ENCODE results near the gene RTEL1.
"Not testable (repeated sequence)": the region's sequence is repeated elsewhere in the genome, so short reads cannot be mapped to it uniquely, and the experiment has no call there.

The RTEL1 gene

DNA sequence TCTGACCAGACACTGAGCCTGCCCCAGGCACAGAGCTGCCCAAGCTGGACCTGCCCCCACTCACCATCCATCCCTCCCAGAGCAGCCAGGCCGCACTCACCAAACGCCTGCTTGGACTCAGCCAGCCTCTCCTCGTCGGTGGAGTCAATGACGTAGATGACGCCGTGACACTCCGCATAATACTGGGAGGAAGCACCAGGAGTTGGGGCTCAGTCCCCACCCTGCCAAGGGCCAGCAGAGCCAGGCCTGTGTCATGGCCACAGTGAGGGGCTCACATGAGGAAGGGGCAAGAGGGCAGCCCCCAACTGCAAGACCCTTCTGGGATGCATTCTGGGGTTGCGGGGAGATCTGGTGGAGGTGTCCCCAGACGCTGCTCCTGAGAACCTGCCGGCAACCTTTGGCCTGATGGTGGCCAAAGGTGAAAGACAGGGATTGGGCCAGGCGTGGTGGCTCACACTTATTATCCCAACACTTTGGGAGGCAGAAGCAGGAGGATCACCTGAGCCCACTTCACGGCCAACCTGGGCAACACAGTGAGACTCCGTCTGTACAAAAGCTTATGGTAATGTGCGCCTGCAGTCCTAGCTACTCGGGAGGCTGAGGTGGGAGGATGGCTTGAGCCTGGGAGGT lies 44.0 kb downstream of the RTEL1 start:
- no peak for DNase-seq

DNA sequence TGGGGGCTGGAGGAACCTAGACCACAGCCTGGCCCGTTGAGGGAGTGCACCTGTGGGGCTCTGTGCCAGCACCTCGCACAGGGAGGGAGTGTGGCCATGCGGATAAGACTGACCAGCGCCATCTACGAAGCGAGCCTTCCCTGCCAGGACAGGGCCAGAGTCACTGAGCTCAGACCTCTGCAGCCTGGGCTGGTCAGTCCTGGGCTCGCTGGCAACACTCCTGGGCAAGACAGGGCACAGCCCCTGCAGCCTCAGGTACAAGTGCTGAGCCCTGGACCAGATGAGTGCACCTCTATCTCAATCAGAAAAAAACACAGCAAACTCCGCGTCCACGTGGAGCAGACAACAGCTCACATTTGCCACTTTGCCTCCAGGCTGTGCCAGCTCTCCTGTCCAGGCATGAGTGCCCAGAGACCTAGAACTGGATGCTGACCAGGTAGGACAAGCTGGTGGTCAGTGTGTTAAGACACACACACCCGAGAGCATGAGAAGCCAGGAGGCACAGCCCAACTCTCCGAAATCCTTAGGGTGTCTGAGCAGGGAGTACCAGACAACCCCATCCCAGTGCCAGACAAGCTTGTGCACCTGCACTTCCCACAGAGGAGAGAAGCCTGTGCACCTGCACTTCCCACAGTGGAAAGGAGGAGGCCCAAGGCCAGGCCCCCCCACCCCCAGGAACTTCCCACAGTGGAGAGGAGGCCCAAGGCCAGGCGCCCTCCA lies 44.8 kb downstream of the RTEL1 start:
- no peak for DNase-seq

DNA sequence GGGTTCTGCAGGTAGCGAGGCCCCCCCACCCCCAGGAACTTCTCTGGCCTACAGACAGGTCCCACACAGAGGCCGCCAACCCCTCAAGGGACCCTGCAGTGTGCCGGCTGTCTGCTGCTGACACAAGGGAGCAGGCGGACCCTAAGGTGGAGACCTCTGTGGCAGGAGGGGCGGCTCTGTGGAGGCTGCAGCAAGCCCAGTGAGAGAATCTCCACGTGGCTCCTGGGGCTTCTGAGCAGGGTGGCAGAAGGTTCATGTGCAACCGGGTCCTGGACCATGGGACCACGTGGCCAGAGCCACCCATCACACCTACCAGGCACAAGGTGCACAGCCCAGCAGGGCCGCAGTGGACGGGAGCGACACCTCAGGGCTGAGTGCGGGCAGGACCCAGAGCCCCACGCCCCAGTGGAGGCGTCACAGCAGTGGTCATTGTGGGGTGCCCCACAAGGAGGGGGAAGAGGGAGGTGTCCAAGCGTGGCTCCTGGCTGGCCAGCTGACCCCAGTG lies 45.4 kb downstream of the RTEL1 start:
- DNase-seq = peak; percentile 29

DNA sequence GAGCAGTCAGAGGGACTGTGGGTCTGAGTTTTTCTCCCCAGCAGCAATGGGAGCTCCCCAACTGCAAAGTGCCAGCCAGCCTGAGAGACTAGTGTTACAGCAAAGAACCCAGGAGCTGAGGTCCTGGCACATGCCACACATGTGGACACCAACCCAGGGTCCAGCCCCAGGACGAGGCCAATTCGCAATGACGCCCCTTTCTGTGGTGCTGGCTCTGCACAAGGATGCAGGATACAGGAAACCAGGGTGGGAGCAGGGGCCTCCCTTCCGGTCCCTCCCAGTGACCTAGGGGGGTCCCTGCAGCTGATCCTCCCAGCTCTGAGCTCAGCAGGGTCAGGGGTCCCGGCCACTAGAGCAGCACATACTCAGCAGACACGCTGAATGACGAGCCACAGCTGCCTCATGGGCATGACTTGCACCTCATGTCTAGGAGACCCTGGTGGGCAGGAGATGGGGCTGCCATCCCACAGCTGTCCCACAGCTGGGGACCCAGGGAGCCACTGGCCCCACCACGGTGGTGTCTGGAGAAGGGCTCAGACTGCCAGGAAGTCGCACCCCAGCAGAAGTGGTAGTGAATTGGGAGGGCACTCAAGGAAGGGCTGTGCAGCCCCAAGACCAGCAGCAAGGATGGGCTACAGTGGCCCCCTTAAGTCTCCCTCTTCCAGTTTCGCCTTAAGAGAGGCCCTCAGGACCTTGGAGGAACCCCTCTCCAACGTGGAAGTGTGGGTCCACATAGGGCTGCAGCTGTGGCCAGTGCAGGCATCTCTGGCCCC lies 46.0 kb downstream of the RTEL1 start:
- no peak for DNase-seq

DNA sequence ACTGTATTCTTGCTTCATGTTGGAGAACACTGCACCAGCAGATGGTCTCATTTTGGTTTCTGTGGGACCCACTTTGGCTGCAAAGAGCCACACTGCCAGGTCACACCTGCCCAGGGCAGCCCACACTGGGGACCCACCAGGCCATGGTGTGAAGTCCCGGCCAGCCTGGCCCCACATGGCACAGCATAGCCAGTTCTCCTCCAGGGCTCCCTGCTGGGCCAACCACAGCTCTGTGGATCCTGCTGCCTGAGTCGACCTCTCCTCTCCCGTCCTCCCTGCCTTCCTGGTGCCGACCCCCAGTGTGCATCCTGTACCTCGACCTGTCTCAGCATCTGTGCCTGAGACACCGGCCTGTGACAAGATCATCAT lies 46.6 kb downstream of the RTEL1 start:
- DNase-seq = peak; percentile 29

DNA sequence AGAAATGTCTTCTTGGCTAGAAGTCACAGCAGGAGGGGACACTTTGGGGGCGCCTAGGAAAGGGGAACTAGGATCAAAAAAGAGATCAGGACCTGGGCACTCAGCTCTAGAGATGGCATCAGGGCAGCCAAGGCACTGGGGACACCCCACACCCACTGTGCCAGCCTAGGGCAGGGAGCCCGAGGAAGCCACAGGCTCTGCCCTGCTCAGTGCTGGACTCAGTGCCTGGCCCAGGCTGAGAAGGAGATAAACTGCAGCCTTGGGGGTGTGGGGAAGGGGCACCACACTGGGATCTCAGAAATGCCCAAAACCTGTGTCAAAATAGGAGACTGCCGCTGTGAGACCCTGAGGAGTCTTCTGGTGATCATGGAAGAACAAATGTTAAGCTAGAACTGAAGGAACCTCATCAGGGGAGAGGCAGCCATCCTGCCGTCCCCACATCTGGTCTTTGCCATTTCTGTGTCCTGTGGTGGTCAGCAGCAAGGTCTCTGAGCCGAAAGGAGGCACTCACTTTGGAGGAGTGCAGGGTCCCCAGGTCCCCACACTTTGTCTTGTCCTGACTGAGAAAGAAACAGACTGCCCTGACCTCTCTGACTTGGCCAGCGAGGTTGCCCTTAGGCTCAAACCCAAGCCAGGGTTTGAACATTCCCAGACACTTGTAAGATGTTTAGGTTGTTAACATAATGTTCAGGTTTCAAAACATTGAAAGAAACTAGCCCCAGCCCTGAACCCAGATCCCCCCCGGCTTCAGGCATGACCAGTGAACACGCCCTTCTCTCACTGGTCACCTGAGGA lies 47.3 kb downstream of the RTEL1 start:
- DNase-seq = no peak

DNA sequence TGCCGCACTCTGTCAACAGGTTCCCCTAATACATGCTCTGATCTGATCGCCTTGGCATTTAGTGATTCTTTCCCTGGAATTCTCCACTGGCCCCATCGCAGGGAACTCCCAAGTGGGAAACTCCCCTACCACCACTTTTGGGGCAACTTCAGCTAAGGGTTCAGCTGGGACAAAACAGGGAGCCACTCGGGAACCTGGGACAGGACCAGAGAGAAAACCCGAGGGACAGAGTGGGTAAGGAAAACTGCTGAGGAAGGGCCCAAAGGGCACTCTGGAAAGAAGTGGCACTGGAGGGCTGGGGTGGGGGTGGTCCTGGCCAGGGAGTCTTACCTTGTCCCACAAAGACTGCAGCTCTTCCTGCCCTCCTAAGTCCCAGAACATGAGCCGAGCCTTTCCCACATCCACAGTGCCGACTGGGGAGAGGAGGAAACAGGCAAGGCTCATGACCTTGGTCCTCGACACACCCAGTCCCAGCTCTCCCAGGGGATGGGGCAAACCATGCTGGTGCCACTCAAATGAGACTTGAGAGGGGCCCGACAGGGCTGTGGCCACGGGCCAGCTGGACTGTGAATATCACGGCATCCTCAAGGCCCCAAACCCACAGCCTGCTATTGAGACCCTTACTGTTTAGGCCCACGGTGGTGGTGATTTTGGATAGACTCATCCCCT lies 48.0 kb downstream of the RTEL1 start:
- DNase-seq = no peak

DNA sequence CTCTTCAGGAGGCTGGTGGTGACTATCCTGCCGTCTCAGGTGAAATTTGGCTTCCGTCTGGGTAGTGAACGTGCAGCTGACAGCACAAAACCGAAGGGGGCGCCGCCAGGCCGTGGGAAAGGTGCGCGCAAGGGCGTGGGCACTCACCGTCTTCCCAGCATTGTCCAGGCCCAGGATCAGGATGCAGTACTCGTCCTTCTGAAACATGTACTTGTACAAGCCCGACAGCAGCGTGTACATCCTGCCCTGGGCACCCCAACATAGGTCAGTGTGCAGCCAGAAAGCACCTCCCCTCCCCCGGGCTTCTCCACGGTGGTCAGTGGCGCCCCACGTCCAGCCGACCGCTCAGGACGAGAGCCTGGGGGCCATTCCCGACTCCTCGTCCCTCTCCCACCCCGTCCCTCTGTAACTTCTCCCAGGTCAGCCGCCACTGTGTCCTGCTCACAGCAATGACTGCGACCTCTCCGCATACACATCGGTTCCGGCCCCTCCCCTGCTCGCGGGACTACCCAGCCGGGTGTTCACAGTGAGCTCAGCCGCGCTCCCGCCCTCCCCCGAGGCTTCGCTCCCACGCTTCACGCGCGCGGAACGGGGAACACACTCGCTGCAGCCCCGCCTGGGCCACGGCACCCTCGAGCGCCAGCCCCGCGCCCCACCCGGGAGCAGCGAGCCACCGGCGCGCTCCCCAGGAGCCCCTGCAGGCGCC lies 48.9 kb downstream of the RTEL1 start:
- peak; percentile 62 for DNase-seq

DNA sequence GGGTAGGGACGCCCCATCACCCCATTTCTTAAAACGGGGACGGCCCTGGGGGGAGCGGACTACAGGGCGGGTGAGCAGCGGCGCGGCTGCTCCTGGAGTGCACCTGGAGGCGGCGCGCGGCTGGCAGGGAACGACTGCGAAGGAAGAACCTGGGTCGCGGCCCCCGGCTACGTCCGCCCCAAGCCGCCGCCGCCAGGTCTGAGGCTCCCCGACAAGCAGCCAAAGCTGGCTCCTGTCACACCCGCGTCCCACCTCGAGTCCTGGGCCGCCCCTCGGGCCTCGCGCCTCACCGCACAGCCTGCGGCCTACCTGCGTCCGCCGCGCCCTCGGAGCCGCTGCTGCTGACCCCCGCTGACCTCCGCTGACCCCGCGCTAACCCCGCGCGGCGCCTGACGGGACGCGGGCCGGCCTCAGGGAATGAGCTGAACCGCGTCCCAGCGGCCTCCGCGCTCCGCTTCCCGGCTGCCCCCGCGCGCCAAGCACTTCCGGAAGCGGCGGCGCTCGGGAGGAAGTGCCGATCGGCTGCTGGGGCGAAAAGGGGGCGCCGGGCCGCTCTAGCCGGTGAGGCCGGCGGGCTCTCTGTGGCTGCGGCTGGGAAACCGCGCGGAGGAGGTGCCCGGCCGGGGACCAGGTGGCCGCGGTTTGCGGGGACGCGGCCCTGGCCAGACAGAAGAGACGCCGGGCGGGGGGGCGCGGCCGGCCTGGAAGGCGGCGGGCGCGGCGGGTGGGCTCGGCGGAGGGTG lies 49.6 kb downstream of the RTEL1 start, which contains the start of the genes ARFRP1 and ZGPAT:
TSS of gene ARFRP1 (minus strand) at position 419 of the 743 bp plus-strand sequence. CDS start 885 bp downstream, outside the sequence.
TSS of gene ZGPAT (plus strand) at position 482 of the 743 bp plus-strand sequence. CDS start 542 bp downstream, outside the sequence.
- DNase-seq = peak; percentile 89

DNA sequence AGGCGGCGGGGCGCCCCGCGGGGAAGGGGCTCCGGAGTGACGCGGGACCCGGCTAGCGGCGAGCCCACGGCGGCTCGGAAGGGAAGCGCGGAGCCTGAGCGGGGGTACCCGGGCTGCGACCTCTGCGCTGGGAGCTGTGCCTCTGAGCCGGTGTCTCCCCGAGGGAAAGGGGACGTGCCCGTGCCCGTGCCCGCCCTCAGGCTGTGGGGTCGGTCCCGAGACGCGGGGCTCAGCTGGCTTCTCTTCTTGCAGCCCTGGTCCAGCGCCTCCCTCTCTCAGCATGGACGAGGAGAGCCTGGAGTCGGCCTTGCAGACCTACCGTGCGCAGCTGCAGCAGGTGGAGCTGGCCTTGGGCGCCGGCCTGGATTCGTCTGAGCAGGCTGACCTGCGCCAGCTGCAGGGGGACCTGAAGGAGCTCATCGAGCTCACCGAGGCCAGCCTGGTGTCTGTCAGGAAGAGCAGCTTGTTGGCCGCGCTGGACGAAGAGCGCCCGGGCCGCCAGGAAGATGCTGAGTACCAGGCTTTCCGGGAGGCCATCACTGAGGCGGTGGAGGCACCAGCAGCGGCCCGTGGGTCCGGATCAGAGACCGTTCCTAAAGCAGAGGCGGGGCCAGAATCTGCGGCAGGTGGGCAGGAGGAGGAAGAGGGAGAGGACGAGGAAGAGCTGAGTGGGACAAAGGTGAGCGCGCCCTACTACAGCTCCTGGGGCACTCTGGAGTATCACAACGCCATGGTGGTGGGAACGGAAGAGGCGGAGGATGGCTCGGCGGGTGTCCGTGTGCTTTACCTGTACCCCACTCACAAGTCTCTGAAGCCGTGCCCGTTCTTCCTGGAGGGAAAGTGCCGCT lies 50.4 kb downstream of the RTEL1 start:
- peak; percentile 41 for DNase-seq

DNA sequence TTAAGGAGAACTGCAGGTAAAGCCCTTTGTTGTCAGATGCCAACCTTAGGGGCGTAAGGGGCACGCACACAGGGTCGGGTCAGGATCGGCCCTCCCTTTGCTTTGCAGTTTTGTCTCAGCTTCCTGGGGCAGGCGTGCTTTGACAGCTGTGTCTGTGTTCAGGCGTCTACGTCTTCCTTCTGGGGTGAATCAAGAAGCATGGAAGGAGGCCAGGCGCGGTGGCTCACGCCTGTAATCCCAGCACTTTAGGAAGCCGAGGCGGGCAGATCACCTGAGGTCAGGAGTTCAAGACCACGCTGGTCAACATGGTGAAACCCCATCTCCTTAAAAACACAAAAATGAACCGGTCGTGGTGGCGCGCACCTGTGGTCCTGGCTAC lies 51.0 kb downstream of the RTEL1 start:
- DNase-seq = no peak

DNA sequence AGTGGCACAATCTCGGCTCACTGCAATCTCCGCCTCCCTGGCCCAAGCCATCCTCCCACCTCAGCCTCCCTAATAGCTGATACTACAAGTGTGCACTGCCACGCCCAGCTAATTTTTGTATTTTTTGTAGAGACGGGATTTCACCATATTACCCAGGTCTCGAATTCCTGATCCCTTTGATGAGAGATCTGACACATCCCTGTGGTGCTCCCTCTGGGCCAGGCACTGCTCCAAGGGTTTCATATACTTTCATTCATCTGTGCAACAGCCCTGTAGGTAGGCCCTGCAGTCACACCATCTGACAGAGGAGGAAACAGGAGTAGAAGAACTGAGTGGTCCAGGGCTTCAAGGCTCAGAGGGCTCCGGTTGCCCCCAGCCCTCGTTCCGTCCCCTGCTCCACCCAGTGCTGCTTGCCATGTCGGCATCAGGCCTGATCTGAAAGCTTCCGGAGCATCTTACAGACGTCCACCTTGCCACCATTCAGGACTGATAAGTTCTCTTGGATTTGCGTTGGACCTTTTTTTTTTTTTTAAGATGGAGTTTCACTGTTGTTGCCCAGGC lies 53.1 kb downstream of the RTEL1 start:
- DNase-seq = no peak

DNA sequence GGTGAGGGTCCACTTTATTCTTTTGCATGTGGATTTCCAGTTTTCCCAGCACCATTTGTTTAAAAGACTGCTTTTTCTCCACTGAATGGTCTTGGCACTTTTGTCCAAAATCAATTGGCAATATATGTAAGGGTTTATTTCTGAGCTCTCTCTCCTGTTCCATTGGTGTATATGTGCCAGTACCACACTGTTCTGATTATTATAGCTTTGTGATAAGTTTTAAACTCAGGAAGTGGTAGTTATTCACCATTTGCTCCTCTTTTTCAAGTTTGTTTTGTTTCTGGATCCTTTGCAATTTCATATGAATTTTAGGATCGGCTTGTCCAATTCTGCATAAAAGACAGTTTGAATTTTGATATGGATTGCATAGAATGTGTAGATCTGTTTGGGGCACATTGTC lies 54.1 kb downstream of the RTEL1 start:
- DNase-seq = no peak

DNA sequence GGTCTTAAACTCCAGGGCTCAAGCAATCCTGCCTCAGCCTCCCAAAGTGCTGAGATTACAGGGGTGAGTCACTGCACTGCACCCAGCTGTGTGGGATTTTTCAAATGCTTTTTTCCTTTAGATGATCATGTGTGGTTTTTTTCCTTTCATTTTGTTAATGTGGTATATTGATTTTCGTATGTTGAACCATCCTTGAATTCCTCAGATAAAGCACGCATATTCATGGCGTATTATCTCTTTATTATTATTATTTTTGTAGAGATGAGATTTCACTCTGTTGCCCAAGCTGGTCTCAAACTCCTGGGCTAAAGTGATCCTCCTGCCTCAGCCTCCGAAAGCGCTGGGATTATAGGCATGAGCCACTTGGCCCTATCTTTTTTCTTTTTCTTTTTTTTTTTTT lies 56.7 kb downstream of the RTEL1 start:
- DNase-seq = no peak

DNA sequence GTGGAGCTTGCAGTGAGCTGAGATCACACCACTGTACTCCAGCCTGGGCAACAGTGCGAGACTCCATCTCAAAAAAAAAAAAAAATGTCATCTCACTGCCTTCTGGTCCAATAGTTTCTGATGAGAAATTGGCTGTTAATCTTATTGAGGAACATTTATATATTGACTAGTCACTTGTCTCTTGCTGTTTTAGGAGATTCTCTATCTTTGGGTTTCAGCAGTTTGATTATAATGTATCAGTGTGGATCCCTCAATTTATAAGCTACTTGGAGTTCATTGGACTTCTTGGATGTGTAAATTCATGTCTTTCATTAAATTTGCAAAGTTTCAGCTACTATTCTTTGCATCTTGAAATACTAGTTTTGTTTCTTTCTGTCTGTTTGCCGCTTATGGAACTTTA lies 60.9 kb downstream of the RTEL1 start:
- DNase-seq = no peak

DNA sequence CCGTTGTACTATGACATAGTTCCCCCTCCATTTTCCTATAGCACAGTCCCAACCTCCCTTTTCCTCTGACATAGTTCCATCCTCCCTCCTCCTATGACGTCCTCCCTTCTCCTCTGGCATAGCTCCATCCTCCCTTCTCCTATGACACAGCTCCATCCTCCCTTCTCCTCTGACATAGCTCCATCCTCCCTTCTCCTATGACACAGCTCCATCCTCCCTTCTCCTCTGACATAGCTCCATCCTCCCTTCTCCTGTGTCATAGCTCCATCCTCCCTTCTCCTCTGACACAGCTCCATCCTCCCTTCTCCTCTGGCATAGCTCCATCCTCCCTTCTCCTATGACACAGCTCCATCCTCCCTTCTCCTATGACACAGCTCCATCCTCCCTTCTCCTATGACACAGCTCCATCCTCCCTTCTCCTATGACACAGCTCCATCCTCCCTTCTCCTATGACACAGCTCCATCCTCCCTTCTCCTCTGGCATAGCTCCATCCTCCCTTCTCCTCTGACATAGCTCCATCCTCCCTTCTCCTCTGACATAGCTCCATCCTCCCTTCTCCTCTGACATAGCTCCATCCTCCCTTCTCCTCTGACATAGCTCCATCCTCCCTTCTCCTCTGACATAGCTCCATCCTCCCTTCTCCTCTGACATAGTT lies 65.0 kb downstream of the RTEL1 start:
- not testable (repeated sequence) for DNase-seq

DNA sequence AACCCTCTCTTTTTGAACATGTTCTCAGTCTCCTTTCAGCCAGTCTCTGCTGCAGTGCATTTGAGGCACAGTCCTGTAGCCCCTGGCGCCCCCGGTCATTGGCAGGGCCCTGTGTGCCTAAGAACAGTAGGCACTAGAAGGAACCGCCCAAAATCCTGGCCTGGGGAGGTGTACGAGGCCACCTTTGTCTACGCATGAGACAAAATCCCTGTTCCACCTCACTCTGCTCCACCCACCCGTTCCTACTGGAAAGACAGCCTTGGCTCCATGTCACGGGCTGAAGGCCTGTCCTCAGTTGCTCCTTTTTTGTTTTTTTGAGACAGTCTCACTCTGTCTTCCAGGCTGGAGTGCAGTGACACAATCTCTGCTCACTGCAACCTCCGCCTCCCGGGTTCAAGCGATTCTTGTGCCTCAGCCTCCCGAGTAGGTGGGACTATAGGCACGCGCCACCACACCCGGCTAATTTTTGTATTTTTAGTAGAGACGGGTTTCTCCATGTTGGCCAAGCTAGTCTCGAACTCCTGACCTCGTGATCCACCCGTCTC lies 72.1 kb downstream of the RTEL1 start:
- not testable (repeated sequence) for DNase-seq

DNA sequence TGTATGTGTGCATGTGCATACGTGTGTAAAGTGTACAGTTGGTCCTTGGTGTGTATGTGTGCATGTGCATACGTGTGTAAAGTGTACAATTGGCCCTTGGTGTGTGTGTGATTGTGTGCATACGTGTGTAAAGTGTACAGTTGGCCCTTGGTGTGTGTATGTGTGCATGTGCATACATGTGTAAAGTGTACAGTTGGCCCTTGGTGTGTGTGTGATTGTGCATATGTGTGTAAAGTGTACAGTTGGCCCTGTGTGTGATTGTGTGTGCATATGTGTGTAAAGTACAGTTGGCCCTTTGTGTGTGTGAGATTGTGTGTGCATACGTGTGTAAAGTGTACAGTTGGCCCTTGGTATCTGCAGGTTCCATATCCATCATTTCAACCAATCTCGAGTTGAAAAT lies 73.3 kb downstream of the RTEL1 start:
- DNase-seq = no peak

Measured in activated CD4-positive, CD25-positive, alpha-beta regulatory T cell treated with anti-CD3 and anti-CD28 coated beads, Interleukin-2, amount 50 U/mL, for 72 hours (primary cell).